K562 (cell line): Measurements from ENCODE around the gene NRXN2. TPM values are rescaled to one million over a fixed set of nuclear protein-coding genes. Genes with fewer than 3 reads are reported as not detected.

Source experiments
- ARID2 ChIP-seq: fragments of 450-650 bp; IDR thresholded peaks from 2 replicates; pipeline ENCODE4 v1.6.1; 2017; ENCODE audit warnings: antibody characterized with exemption, mild to moderate bottlenecking
- CEBPZ ChIP-seq: fragments of 150-350 bp; IDR thresholded peaks from 2 replicates; pipeline ENCODE4 v1.6.1; 2014; ENCODE audit warnings: low read depth, mild to moderate bottlenecking, low read length, borderline replicate concordance
- E2F4 ChIP-seq: sonication (generic); formaldehyde crosslinking; IDR thresholded peaks from 2 replicates; pipeline ENCODE4 v1.8.0; 2022; ENCODE audit warnings: mild to moderate bottlenecking, low read depth, missing genetic modification reagents
- ESRRB ChIP-seq: fragments of 250-450 bp; sonication (Bioruptor Pico); IDR thresholded peaks from 2 replicates; pipeline ENCODE4 v1.5.0; 2020; ENCODE audit warnings: mild to moderate bottlenecking, moderate library complexity, borderline replicate concordance
- FOXP1 ChIP-seq: sonication (generic); formaldehyde crosslinking; IDR thresholded peaks from 2 replicates; pipeline ENCODE4 v1.8.0; 2022; ENCODE audit warnings: mild to moderate bottlenecking, missing genetic modification reagents
- ILK ChIP-seq: fragments of 450-650 bp; IDR thresholded peaks from 2 replicates; pipeline ENCODE4 v1.6.1; 2016; ENCODE audit warnings: missing genetic modification characterization, low read depth, mild to moderate bottlenecking, missing compliant biosample characterization, moderate library complexity, borderline replicate concordance
- NFE2 ChIP-seq: IDR thresholded peaks from 2 replicates; pipeline ENCODE4 v1.6.1; 2014; ENCODE audit warnings: antibody characterized with exemption, low read depth
- NR2C1 ChIP-seq, 2 experiments: fragments of 450-650 bp; IDR thresholded peaks; 2 replicates each; pipeline ENCODE4 v1.6.1; 2017; ENCODE audit warnings: mild to moderate bottlenecking in 2 of 2, antibody characterized with exemption in 1 of 2, inconsistent platforms in 1 of 2, missing compliant biosample characterization in 1 of 2, missing genetic modification characterization in 1 of 2
- PREB ChIP-seq: sonication (generic); formaldehyde crosslinking; IDR thresholded peaks from 2 replicates; pipeline ENCODE4 v1.8.1; 2023; ENCODE audit warnings: mild to moderate bottlenecking, missing genetic modification reagents
- SLC30A9 ChIP-seq: fragments of 250-450 bp; sonication (Bioruptor Pico); IDR thresholded peaks from 2 replicates; pipeline ENCODE4 v1.8.0; 2022; ENCODE audit warnings: mild to moderate bottlenecking, moderate library complexity
- TFE3 ChIP-seq: fragments of 450-650 bp; formaldehyde crosslinking; IDR thresholded peaks from 2 replicates; pipeline ENCODE4 v1.4.0; 2020; ENCODE audit warnings: mild to moderate bottlenecking, mixed read lengths
- U2AF1 ChIP-seq: fragments of 200-400 bp; formaldehyde crosslinking; optimal IDR thresholded peaks from 2 replicates; pipeline ENCODE3; 2017; ENCODE audit warnings: mild to moderate bottlenecking, low read depth, low read length, moderate library complexity
- YY1 ChIP-seq, 3 experiments: IDR thresholded peaks; 2 replicates each; pipeline ENCODE4 v1.6.1; 2011; ENCODE audit warnings: low read length in 2 of 3, mild to moderate bottlenecking in 2 of 3, moderate library complexity in 2 of 3, borderline replicate concordance in 1 of 3, control low read depth in 1 of 3, low read depth in 1 of 3; ENCODE audit not compliant: insufficient read depth in 3 of 3, insufficient replicate concordance in 2 of 3, control insufficient read depth in 1 of 3, insufficient read length in 1 of 3; ENCODE audit errors: extremely low read depth in 1 of 3
- ZBTB5 ChIP-seq: fragments of 450-650 bp; IDR thresholded peaks from 2 replicates; pipeline ENCODE4 v1.6.1; 2017; ENCODE audit warnings: antibody characterized with exemption
- ZNF785 ChIP-seq: fragments of 250-450 bp; sonication (Bioruptor Pico); IDR thresholded peaks from 2 replicates; pipeline ENCODE4 v1.4.0; 2020; ENCODE audit warnings: mild to moderate bottlenecking
- polyA plus RNA-seq, 8 experiments: library from polyadenylated mRNA; depleted of rRNA in 4 of 8; stranded (reverse) in 5 of 8; unstranded in 3 of 8; fragments of >200 nt; fragmentation: Nextera tagmentation in 2 of 8; fragmentation: Illumina TruSeq in 1 of 8; extraction: Ambion mirVana in 2 of 8; extraction: Trizol in 1 of 8; gene quantifications; 2 replicates each; pipeline versions ENCODE4 v1.2.1 to v1.2.3, GENCODE V29; 2011 to 2014; ENCODE audit warnings: inconsistent platforms in 1 of 8, missing spikeins in 1 of 8
- total RNA-seq, 7 experiments: library from RNA; depleted of rRNA in 6 of 7; stranded (reverse); fragments of >200 nt in 6 of 7; fragmentation: Illumina TruSeq in 2 of 7; extraction: Trizol in 2 of 7; gene quantifications; 2 replicates each; pipeline versions ENCODE4 v1.2.1 to v1.2.3, GENCODE V29; 2011 to 2021; ENCODE audit warnings: low replicate concordance in 1 of 7

The NRXN2 gene
- total and polyA plus RNA-seq, 9 of the 15 experiments (the other 6 are each of a cell fraction or from before 2014, with no cell fraction given), result 0.07 to 0.47 (median 0.15) TPM; not detected in 4

GRCh38 chr11:64743591-64744543, 20.9 kb upstream of the NRXN2 start, which contains the start of gene RASGRP2 (continued):
- TF ChIP-seq CEBPZ (no peak), ZNF785 (no peak), TFE3 (CRISPR knock-in tag) (no peak), NR2C1 (IDR thresholded peaks at IDR 0.05) (peak; percentile 54; the same call in 1 of the 2 replicates), NR2C1 (tag; IDR thresholded peaks at IDR 0.05) (peak; percentile 72), ILK (tag) (no peak), E2F4 (CRISPR knock-in tag) (no peak), NFE2 (no peak), FOXP1 (peak; percentile 48; the same call in 1 of the 2 replicates), ARID2 (0 out of 2 replicates have a peak, but pooled peaks have one; percentile 28), PREB (CRISPR knock-in tag) (no peak), U2AF1 (no peak), SLC30A9 (CRISPR knock-in tag) (no peak), YY1 (IDR thresholded peaks at IDR 0.05; ENCODE audit: borderline replicate concordance in 1 of 3, control insufficient read depth in 1 of 3, extremely low read depth in 1 of 3, insufficient read depth in 3 of 3, insufficient read length in 1 of 3, insufficient replicate concordance in 2 of 3, low read depth in 1 of 3, low read length in 2 of 3) (peak in 2 of 3 experiments; percentile 44 to 52), ESRRB (no peak), ZBTB5 (no peak)
